Sigmoid colon (tissue), 3 donors: ENCODE results near the gene ARRDC4.

Source experiments
- CTCF ChIP-seq, 4 experiments: fragments of 450-650 bp in 3 of 4; fragments of 200-600 bp in 1 of 4; IDR thresholded peaks; one replicate each; pipeline ENCODE4 v1.5.1; 2016 to 2019; ENCODE audit warnings: antibody characterized with exemption in 4 of 4, mild to moderate bottlenecking in 3 of 4, moderate library complexity in 2 of 4
- POLR2A ChIP-seq, 2 donors: fragments of 450-650 bp; IDR thresholded peaks; one replicate each; pipeline ENCODE4 v1.6.1; 2016; ENCODE audit warnings: antibody characterized with exemption in 2 of 2, mild to moderate bottlenecking in 2 of 2, moderate library complexity in 2 of 2

- TF ChIP-seq CTCF (IDR thresholded peaks at IDR 0.05) (no peak), POLR2A (IDR thresholded peaks at IDR 0.05) (no peak)
These were observed 1.8 kb downstream of the ARRDC4 start for GRCh38 chr15:97962263-97962662.
